HL-60/S4 (cell line): ENCODE results near the gene CD58.

Experiments
- in situ Hi-C: fragments of 300-500 bp; cut with MboI; formaldehyde crosslinking; loops from 2 replicates; pipeline ENCODE4 v1.14.3; 2022; ENCODE audit warnings: low sequenced_read_pairs

Gene CD58

GRCh38 chr1:116477429-116477828 is 93.4 kb downstream of the CD58 start:
- in situ Hi-C loops = no loop called here

- in situ Hi-C loops = no loop called here
These were observed 94.5 kb downstream of the CD58 start for GRCh38 chr1:116476321-116476720.

GRCh38 chr1:116475850-116476218 is 95.0 kb downstream of the CD58 start:
- in situ Hi-C loops = no loop called here

DNA sequence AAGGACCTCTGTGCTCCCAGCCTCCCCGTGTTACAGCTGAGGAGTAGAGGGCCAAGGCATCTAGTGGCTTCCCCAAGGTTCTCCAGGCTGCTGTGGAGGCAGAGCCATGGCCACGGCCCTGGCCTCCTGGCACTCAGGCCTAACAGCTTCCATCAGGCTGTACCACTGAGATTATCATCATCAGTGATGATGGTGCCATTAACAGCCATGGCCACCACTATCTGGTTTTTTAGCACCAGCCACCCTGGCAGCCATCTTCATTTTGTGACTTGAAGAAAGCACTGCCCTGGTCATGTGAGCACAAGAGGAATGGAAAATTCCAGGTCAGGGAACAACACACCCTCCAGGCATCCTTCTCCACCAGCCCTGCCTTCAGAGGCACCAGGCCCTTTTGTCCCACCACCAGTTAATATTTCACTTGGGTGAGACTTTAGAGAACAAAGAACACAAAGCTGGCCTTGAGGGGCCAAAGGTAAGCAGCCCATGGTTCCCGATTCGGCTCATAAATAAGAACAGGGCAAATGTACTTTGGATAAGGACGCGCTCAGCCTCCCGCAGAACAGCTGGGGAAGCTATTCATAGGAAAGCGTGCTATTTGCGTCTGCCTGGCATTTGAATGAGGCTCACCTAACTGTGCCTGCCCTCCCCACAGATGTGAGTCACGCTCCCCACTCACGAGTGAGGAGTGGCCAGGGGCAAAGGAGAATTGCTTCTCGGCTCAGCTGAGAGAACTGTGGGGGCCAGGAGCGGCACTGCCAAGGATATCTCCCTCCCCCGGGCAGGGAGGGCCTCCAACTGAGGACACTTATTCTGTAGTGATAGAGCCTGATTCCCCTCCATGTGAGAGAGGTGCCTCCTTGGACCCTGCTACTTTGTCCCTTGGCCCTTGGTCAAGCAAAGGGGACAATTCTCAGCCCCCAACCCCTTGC is 95.6 kb downstream of the CD58 start:
- in situ Hi-C loops = no loop called here

GRCh38 chr1:116472431-116472961 is 98.3 kb downstream of the CD58 start:
- in situ Hi-C loops = no loop called here

DNA sequence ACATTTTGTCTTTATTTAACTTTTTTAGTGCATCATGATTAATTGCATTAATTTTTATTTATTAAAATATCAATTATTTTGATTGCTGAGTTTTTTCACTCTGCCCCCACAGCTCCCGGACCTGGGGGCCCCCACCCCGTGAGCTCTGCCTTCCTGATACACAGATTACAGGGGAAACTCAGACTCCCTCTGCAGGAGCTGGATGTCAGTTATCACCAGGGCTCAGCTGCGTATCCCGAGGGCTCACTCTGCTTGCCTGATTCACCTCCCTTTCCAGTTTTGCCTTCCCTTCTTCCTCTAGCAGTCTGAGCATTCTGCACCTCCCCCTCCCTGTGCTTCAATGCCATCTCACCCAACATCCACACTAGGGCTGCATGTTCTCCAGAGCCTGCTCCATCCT is 99.6 kb downstream of the CD58 start:
- in situ Hi-C loops = no loop called here

DNA sequence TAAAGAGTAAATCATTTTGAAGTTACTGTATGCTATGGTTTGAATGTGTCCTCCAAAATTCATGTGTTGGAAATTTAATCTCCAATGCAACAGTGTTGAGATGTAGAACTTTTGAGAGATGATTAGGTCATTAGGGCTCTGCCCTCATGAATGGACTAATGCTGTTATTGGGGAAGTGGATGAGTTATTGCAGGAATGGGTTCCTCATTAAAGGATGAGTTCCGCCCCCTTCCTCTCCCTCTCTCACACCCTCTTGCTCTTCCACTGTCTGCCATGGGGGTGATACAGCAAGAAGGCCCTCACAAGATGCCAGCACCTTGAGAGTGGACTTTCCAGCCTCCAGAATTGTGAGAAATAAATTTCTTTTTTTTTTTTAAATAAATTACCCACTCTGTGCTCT is 100.2 kb downstream of the CD58 start:
- in situ Hi-C loops = no loop called here

DNA sequence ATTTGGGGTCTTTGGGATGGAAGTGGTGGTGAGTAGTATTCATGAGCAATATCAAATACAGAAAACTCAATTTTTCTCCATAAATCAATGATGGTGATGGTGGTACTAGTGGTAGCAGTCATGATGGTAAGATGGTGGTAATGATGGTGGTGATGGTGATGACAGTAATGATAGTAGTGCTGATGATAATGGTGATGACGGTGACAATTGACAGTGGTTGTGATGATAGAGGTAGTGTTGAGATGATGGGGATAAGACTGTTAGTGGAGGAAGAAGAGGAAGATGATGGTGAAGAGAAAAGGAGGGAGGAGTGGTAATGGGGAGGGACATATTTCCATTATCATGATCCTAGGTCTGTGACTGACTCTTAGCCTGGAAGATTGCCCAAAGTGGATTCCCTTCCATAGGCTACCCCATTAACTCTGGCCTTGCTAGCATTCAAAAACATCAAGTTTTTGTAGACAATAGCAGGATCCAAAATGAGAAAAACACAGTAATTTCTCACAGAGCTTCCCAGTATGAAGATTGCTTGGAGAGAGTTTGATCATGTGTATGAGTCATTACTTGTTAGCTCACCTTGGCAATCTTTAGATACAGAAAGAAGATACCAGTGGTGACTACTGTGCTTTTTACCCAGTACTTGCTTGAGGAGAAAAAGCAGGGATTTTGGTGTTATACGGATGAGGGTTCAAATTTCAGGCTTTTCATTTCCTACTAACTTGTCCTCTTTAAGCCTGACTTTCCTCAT is 103.8 kb downstream of the CD58 start:
- in situ Hi-C loops = no loop called here

- in situ Hi-C loops = no loop called here
These were observed 104.8 kb downstream of the CD58 start for GRCh38 chr1:116465845-116466685.

- in situ Hi-C loops = no loop called here
These were observed 105.4 kb downstream of the CD58 start for GRCh38 chr1:116465477-116465844.
